AG08395 (cell line): ENCODE results near the gene C2orf80.
"Not testable (repeated sequence)": the region's sequence is repeated elsewhere in the genome, so short reads cannot be mapped to it uniquely, and the experiment has no call there.

Experiments used
- DNase-seq: peaks from one replicate; pipeline ENCODE4 v3.0.0; 2012; ENCODE audit warnings: mixed read lengths, low spot score

C2orf80 gene

DNA sequence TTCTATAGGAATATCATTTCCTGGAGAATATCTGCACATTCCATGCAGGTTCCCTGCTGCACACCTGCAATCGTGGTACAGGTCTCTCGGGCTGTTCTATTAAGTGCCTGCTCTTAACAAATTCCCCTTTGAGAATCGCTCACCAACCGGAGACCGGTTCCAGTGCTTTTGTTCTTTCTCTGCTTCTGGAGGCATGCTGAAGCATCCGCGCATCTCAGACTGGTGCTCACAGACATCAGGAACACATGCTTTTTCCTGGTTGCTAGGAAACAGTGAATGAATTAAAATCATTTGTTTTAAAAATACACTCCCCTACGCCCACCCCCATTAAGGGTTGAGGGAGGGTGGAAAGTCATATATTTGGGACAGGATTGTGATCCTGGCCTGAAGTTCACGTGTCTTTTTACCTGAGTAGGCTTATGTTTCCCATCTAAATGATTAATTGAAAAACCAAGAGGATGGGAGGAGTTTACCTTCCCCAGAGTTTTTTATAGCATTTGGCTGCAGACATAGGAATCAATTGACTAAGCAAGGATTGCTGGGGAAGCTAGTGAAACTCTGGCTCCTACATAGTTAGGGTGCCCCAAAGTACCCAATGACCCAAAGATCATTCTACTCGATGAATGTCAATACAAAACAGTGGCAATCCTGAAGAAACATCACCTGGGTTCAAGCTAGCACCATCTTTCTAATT is at the start of gene C2orf80:
C2orf80 (minus strand) TSS at position 221 of the 694 bp plus-strand sequence. CDS start 3,044 bp downstream, outside the sequence.
- no peak for DNase-seq

- no peak for DNase-seq
Observed at GRCh38 chr2:208235860-208236259, 46.0 kb upstream of the C2orf80 start.

DNA sequence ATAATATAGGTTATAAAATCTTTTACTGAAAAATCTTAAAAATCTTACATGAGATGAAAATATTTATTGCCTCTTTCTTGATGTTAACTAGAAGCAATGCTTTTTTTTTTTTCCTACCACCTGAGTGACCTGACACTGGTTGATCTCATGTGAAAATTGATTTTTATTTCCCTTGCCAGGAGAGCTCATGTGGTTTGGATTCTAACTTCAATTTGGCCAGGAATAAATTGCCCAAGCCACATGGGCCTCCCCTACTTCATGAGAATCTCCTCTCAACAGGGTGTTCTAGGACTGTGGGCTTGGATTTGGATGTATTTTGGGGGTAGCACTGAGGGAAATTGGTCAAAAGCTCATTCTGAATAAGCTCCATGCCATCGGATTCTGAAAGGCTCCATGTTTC is 45.0 kb upstream of the C2orf80 start:
- no peak for DNase-seq

GRCh38 chr2:208228476-208228875 is 38.6 kb upstream of the C2orf80 start:
- no peak for DNase-seq

- no peak for DNase-seq
Observed at GRCh38 chr2:208227581-208228232, 37.9 kb upstream of the C2orf80 start.

DNA sequence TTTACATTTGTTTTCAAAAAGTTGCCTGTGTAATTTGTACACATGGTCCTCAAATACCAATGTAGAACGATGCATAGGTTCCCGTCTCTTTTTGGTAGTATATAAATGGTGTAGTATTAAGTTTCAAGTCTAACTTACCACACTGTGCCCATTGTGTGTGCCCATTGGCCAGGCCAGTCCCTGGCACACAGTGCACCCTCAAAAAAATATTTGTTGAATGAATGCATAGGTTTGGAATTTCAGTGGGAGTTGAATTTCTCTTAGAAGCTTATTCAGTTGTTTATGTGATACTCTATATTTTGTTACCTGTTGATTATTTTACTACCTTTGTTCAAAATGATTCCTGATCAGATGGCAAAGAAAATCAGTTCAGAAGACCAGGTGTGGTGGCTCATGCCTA is 35.0 kb upstream of the C2orf80 start:
- DNase-seq, result no peak

GRCh38 chr2:208222351-208222750 is 32.5 kb upstream of the C2orf80 start:
- DNase-seq, result peak; percentile 45

DNA sequence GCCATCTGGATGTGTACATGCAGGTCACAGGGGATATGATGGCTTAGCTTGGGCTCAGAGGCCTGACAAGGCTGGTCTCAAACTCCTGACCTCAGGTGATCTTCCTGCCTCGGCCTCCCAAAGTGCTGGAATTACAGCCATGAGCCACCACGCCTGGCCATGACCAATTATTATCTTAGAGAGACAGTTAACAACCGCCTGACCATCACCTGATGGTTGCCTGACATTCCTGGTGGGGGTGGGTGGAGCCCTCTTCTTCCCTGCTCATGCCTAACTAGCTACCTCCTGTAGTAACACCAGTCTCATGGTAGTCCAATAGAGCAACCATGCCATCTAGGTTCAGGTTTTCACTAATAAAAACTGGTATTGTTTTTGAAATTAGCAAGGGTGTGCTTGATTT is 32.0 kb upstream of the C2orf80 start:
- not testable (repeated sequence) for DNase-seq

GRCh38 chr2:208210688-208211451 is 21.0 kb upstream of the C2orf80 start:
- DNase-seq, result no peak

GRCh38 chr2:208208335-208209085 is 18.7 kb upstream of the C2orf80 start:
- DNase-seq, result no peak

DNA sequence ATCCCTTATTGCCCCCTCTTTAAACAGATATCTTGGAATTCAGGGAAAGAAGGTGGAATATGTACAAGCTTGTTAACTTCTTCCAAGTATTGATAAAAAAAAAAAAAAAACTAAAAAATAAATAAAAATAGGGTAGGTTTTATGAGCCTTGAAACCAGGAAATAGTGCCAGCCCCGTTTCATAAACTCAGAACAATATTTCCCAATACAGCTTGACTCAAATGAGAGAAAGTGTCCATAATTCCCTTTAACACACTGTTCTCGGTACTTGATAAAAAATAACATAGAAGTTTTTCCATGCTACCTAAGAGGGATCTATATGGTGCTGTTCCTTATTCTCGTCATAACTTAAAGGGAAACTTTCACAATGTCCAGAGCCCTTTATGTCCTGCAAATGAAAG is 17.9 kb upstream of the C2orf80 start:
- no peak for DNase-seq

DNA sequence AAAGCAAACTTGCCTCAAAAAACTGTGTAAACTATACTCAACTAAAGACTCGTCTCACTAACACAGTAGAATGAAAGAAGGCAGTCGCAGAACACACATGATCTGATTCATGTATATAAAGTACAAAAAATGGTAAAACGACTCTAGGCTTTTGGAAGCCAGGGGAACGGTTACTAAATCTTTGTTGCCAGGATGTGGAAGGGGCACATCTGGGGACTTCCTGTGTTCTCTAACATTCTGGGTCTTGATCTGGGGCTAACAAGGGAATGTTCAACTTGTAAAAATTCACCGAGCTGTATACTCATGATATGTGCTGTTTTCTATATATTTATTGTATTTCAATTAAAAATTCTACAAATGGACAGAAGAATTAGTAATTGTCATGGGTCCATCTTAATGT is 14.3 kb upstream of the C2orf80 start:
- DNase-seq, result no peak

- no peak for DNase-seq
Observed at GRCh38 chr2:208195531-208195930, 5.7 kb upstream of the C2orf80 start.

- no peak for DNase-seq
Observed at GRCh38 chr2:208192611-208193236, 2.9 kb upstream of the C2orf80 start.

GRCh38 chr2:208189069-208189809 is 591 bp downstream of the C2orf80 start:
- no peak for DNase-seq

- DNase-seq, result no peak
Observed at GRCh38 chr2:208186893-208187292, 2.9 kb downstream of the C2orf80 start.

DNA sequence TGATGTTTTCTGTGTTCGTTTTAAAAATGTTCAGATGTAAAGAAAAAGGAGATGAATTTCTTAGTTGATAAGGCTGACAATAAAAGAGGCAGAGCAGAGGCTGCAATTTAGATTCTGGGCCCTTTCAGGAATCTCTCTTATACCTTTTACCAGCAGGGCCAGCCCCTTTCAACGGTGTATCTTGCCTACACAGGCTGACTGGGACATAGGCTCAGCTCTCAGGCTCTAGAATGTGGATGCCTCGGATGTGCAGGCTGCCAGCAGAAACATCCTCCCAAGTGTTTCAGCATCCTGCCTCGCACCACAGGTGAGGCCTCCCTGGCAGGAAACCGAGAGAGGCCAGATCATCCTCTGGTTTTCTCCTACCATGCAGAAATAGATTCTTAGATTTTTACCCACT is 3.4 kb downstream of the C2orf80 start:
- no peak for DNase-seq

- DNase-seq, result no peak
Observed at GRCh38 chr2:208183972-208184705, 5.7 kb downstream of the C2orf80 start.

GRCh38 chr2:208183526-208183925 is 6.3 kb downstream of the C2orf80 start:
- DNase-seq, result no peak

- no peak for DNase-seq
Observed at GRCh38 chr2:208182835-208183234, 7.0 kb downstream of the C2orf80 start.
